ENCODE measurements around the gene EHD2. TPM values are rescaled to one million over a fixed set of nuclear protein-coding genes. Genes with fewer than 3 reads are reported as not detected.

Gene EHD2
- total RNA-seq, 1 donor from 2014 or later = 53.4 TPM

- no peak for FAIRE-seq
Measured at GRCh38 chr19:47698631-47699359, 14.4 kb upstream of the EHD2 start.

GRCh38 chr19:47699360-47699917 lies 13.8 kb upstream of the EHD2 start:
- peaks cover 18% of the 10 kb centered on the region for H3K36me3 ChIP-seq (ENCODE audit: control insufficient read depth, insufficient read depth, low read length)
- no peaks in the 10 kb centered on the region for H3K27me3 ChIP-seq (ENCODE audit: control insufficient read depth, insufficient read depth, low read length)
- no peak overlapping the region for H3K4me3 ChIP-seq (ENCODE audit: low read depth, low read length)
- no peak for DNase-seq (ENCODE audit: low read depth)
- peak; percentile 92 for TF ChIP-seq CTCF (IDR thresholded peaks at IDR 0.05; ENCODE audit: insufficient read depth, low read length, severe bottlenecking)
- no peak for FAIRE-seq

More at GRCh38 chr19:47698631-47699359, 14.4 kb upstream of the EHD2 start:
- peaks cover 18% of the 10 kb centered on the region for H3K36me3 ChIP-seq (ENCODE audit: control insufficient read depth, insufficient read depth, low read length)
- H3K4me3 ChIP-seq (ENCODE audit: low read depth, low read length) = no peak overlapping the region
- no peak for TF ChIP-seq CTCF (IDR thresholded peaks at IDR 0.05; ENCODE audit: insufficient read depth, low read length, severe bottlenecking)
- no peak for DNase-seq (ENCODE audit: low read depth)
- H3K27me3 ChIP-seq (ENCODE audit: control insufficient read depth, insufficient read depth, low read length) = no peaks in the 10 kb centered on the region

- FAIRE-seq (no peak), DNase-seq (ENCODE audit: low read depth) (no peak)
- no peak for TF ChIP-seq CTCF (IDR thresholded peaks at IDR 0.05; ENCODE audit: insufficient read depth, low read length, severe bottlenecking)
- H3K36me3 ChIP-seq (ENCODE audit: control insufficient read depth, insufficient read depth, low read length) = peaks cover 18% of the 10 kb centered on the region
- no peak overlapping the region for H3K4me3 ChIP-seq (ENCODE audit: low read depth, low read length)
- no peaks in the 10 kb centered on the region for H3K27me3 ChIP-seq (ENCODE audit: control insufficient read depth, insufficient read depth, low read length)
Measured at GRCh38 chr19:47700934-47701716, 12.1 kb upstream of the EHD2 start.

- Histone ChIP-seq H3K27me3 (ENCODE audit: control insufficient read depth, insufficient read depth, low read length) (no peaks in the 10 kb centered on the region), H3K4me3 (ENCODE audit: low read depth, low read length) (no peak overlapping the region), H3K36me3 (ENCODE audit: control insufficient read depth, insufficient read depth, low read length) (peaks cover 18% of the 10 kb centered on the region)
- DNase-seq (ENCODE audit: low read depth) (no peak), FAIRE-seq (no peak)
- no peak for TF ChIP-seq CTCF (IDR thresholded peaks at IDR 0.05; ENCODE audit: insufficient read depth, low read length, severe bottlenecking)
Measured at GRCh38 chr19:47701717-47702552, 11.3 kb upstream of the EHD2 start.

- no peak for FAIRE-seq
Measured at GRCh38 chr19:47702671-47703070, 10.6 kb upstream of the EHD2 start.

More at GRCh38 chr19:47702671-47703070, 10.6 kb upstream of the EHD2 start:
- H3K36me3 ChIP-seq (ENCODE audit: control insufficient read depth, insufficient read depth, low read length) = peaks cover 18% of the 10 kb centered on the region
- H3K4me3 ChIP-seq (ENCODE audit: low read depth, low read length) = no peak overlapping the region
- no peaks in the 10 kb centered on the region for H3K27me3 ChIP-seq (ENCODE audit: control insufficient read depth, insufficient read depth, low read length)
- no peak for DNase-seq (ENCODE audit: low read depth)
- TF ChIP-seq CTCF (IDR thresholded peaks at IDR 0.05; ENCODE audit: insufficient read depth, low read length, severe bottlenecking) = no peak
